ENCODE measurements around the gene SV2C.

SV2C gene

GRCh38 chr5:76104027-76104426 lies 20.8 kb downstream of the SV2C start:
- no peak for DNase-seq (ENCODE audit: low read depth)

GRCh38 chr5:76106149-76106548 lies 23.0 kb downstream of the SV2C start:
- DNase-seq (ENCODE audit: low read depth) = no peak

DNA sequence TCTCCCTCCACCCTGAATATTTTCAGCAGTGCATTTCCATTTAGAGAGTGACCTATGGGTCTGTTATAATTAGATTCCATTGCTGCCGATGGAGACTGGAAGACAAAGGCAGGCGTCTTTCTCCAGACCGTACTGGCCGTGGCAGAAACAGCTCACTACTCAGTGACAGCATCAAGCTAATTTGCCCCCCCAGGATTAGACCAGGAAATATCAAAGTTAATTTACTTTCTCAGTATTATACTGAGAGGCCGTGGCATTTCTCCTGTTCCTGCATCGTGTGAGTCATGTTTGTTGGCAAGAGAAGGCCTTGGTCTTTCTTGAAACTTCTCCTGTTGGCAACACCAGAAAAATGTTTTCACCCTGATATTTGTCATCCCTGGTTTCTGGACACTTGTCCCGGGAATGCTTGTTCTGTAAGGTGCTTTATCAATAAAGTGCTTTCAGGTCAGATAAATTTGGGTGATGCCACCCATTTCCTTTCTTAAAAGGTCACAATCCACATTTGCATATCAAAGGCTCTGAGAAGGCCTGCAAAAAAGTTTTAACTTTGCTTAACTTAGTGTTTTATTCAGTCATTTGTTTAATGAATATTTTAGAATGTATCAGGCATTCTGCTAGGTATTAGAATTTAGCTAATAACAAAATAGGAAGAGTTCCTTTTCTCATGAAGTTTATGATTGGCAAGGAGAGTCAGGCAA lies 28.4 kb downstream of the SV2C start:
- DNase-seq (ENCODE audit: low read depth) = no peak

- no peak for DNase-seq (ENCODE audit: low read depth)
These were observed 29.9 kb downstream of the SV2C start for GRCh38 chr5:76113103-76113502.

DNA sequence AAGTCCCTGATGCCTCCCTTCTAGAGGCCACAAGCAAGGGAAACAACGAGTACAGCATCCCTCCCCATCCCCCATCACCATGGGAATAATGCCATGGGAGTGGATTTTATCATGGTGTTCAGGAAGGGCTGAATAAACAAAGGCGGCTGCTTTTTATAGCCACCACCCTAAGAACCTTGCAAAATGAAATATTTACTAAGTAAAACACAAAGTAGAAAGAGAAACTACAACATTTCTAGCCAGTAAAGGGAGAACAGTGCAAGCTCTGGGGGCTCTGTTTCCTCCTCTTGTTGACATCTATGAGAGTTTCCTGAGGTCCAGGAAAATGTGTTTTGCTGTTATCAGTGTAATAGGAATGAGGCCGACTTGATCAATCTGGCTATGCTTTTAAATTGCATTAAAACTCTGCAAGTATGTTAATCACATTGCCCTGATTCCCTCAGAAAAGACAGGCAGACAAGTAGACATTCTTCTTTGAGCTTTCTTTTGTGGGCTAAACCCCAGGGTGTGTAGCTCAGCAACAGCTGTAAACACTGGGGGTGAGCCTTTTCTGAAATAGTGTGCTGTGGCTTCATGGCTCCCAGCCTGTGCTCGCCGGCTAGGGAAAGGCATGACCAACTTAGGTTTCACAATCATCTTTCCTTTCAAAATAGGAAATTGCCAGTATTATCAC lies 31.1 kb downstream of the SV2C start:
- no peak for DNase-seq (ENCODE audit: low read depth)

- no peak for DNase-seq (ENCODE audit: low read depth)
These were observed 42.2 kb downstream of the SV2C start for GRCh38 chr5:76125346-76125745.

GRCh38 chr5:76125888-76126287 lies 42.7 kb downstream of the SV2C start:
- DNase-seq (ENCODE audit: low read depth) = no peak

- no peak for DNase-seq (ENCODE audit: low read depth)
These were observed 50.8 kb downstream of the SV2C start for GRCh38 chr5:76134003-76134402.

DNA sequence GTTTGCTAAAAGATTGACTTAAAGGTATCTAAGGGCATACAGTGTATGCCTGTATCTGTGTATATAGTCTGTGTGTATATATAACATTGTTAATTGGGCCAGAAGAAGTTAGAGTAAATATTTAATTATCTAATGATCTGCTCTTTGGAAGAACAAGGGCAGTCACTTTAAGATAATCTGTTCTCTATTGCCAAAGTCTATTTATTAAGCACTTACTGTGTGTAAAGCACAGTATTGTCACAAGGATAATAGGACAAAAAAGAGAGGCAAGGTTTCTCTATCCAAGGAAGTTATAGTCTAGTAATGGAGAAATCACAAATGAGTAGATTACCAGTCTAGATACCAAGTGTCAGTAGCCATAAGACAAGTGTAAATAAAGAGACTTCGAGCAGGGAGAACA lies 51.5 kb downstream of the SV2C start:
- DNase-seq (ENCODE audit: low read depth) = no peak

GRCh38 chr5:76137887-76138542 lies 54.8 kb downstream of the SV2C start:
- no peak for DNase-seq (ENCODE audit: low read depth)

- no peak for DNase-seq (ENCODE audit: low read depth)
These were observed 60.7 kb downstream of the SV2C start for GRCh38 chr5:76143884-76144283.

DNA sequence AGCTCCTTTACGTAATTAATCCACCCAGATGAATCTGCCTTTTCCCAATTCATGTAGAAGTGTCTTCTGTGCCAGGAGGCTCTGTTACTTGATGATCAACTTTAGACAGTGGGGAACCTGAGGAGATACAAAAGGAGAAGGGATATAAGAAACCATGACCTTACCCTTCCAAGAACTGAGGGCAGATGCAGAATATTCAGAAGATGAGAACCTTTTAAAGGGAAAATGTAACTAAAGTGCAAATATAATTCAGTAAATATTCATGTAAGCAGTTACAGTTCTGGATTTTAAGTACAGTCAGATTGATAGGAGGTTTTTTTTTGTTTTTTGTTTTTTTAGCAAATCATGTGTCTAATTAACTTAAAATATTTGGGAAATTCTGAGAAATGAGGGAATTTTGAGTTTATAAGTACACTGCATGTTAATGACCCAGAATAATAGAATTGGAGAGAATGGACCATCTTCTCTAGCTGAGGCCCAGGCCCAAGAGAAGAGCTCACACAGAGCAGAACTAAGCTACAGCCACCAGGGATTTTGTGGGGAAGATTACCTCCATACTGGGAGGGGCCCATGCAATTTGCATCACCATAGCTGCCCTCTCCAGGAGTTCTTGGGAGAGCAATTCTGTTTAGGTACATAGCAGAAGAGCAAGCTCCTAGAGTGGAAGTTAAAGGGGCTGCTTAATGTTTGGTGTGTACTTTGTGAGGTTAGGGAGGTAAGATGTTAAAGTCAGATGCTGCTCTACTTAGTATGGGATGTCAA lies 61.5 kb downstream of the SV2C start:
- no peak for DNase-seq (ENCODE audit: low read depth)

DNA sequence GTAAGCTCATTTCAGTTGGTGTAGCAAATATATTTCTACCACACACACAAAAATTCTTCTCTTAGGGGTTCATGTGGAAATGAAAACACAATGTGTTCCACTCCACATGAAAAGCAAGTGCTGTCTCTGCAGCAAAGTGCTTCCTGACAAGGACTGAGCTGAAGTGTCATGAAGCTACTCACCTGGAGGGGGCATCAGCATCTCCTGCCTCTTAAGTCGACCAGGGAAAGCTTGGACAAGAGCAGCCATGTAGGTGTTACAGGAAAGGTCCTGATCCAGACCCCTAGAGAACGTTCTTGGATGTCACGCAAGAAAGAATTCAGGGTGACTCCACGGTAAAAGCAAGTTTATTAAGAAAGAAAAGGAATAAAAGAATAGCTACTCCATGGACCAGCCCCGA lies 62.8 kb downstream of the SV2C start:
- no peak for DNase-seq (ENCODE audit: low read depth)

GRCh38 chr5:76149636-76150035 lies 66.5 kb downstream of the SV2C start:
- no peak for DNase-seq (ENCODE audit: low read depth)

GRCh38 chr5:76152161-76152560 lies 69.0 kb downstream of the SV2C start:
- no peak for DNase-seq (ENCODE audit: low read depth)

- no peak for DNase-seq (ENCODE audit: low read depth)
These were observed 69.5 kb downstream of the SV2C start for GRCh38 chr5:76152700-76153099.

DNA sequence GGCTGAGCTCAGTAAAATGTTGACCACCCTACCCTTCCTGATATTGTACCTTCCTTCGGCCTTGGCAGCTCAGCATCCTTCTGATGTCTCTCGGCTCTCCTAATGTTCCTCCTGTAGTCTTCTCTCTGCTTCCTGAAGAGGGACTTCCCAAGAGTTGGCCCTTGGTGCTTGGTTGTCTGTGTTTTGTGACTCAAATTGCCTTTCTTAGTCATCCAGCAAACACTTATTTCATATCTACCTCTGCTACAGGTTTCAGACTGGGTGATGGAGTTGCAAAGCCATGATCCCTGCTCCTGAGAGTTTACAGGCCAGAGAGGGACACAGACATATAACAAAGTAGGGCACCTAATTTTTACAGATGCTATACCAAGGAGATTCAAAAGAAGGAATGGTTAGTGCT lies 70.1 kb downstream of the SV2C start:
- DNase-seq (ENCODE audit: low read depth) = no peak

GRCh38 chr5:76154009-76154690 lies 71.0 kb downstream of the SV2C start:
- DNase-seq (ENCODE audit: low read depth) = no peak

- no peak for DNase-seq (ENCODE audit: low read depth)
These were observed 72.4 kb downstream of the SV2C start for GRCh38 chr5:76155536-76155935.

DNA sequence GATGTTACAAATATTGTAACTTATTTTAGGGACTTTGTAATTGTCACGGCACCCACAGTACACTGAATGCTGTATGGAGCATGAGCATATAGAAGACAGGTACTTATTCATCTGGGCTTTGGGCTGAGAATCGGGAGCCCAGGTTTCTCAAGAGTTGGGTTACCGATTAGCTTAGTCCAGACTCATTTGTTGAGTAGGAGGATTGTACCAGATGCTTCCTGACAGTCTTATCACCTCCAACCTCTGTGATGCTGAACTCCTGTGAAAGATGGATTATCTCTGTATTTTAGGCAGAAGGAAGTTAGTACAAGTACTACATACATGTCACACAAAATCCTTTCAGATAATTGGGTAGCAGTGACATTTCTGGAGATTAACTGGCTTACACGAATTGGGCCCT lies 79.2 kb downstream of the SV2C start:
- DNase-seq (ENCODE audit: low read depth) = no peak

DNA sequence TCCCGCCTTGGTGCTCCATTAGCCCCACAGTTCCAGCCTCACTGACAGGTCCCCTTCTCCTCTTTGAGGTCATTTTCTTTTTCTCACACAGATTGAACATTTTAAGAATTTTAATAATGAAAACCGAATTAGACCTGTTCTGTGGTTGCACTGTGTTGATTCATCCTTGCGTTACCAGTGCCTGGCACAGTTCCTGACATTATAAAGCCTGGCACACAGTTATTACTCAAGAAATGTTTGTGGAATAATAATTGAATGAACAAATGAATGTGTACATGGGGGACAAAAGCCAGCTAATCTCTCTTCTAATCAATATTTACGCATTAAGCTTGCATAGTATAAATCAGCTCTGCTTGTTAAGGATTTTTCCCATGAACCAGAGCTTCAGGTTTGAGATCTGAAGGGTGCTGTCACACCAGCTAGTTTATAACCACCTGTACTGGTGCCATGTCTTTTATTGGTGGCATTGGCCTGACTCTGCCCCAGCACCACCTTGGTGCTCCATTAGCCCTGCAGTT lies 80.0 kb downstream of the SV2C start:
- no peak for DNase-seq (ENCODE audit: low read depth)

DNA sequence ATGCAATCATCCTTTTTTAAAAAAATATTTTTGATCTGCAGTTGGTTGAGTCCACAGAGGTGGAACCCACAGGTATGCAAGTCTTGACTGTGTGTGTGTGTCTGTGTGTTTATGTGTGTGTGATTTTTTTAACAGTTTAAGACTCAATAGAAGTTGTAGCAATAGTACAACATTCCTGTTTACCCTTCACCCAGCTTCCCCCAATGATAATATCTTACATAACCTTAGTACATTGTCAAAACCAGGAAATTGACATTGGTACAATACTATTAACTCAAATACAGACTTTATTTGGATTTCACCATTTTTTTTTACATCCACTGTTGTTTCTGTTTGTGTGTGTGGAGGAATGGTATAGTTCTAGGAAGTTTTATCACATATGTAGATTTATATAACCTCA lies 81.8 kb downstream of the SV2C start:
- DNase-seq (ENCODE audit: low read depth) = no peak

All from stimulated activated CD8-positive, alpha-beta memory T cell treated with anti-CD3 and anti-CD28 coated beads, Interleukin-15, amount 100 ng/mL, for 24 hours (primary cell).